HG03571 (cell line): ENCODE results near the gene LBR.

Experiments
- ATAC-seq: cut with Tn5 transposase; IDR thresholded peaks from one replicate; pipeline ENCODE4 v1.9.1; 2021; ENCODE audit not compliant: unreplicated experiment

LBR gene

GRCh38 chr1:225424562-225425200 lies 3.2 kb downstream of the LBR start:
- no peak for ATAC-seq

- no peak for ATAC-seq
Measured at GRCh38 chr1:225423518-225423855, 4.4 kb downstream of the LBR start.

- ATAC-seq, result no peak
Measured at GRCh38 chr1:225422795-225423517, 4.9 kb downstream of the LBR start.

GRCh38 chr1:225422031-225422605 lies 5.7 kb downstream of the LBR start:
- ATAC-seq, result no peak

GRCh38 chr1:225418598-225418997 lies 9.2 kb downstream of the LBR start:
- no peak for ATAC-seq

GRCh38 chr1:225418059-225418458 lies 9.8 kb downstream of the LBR start:
- no peak for ATAC-seq

- ATAC-seq, result no peak
Measured at GRCh38 chr1:225415967-225416745, 11.7 kb downstream of the LBR start.

- ATAC-seq, result no peak
Measured at GRCh38 chr1:225415307-225415706, 12.5 kb downstream of the LBR start.

GRCh38 chr1:225413708-225414375 lies 14.0 kb downstream of the LBR start:
- no peak for ATAC-seq

- no peak for ATAC-seq
Measured at GRCh38 chr1:225412803-225413351, 15.0 kb downstream of the LBR start.

- ATAC-seq, result no peak
Measured at GRCh38 chr1:225412321-225412720, 15.5 kb downstream of the LBR start.

GRCh38 chr1:225410036-225410435 lies 17.8 kb downstream of the LBR start:
- ATAC-seq, result no peak

- ATAC-seq, result no peak
Measured at GRCh38 chr1:225409051-225409450, 18.8 kb downstream of the LBR start.

- ATAC-seq, result no peak
Measured at GRCh38 chr1:225408249-225408648, 19.6 kb downstream of the LBR start.

GRCh38 chr1:225407755-225408154 lies 20.1 kb downstream of the LBR start:
- no peak for ATAC-seq

- ATAC-seq, result no peak
Measured at GRCh38 chr1:225406976-225407725, 20.7 kb downstream of the LBR start.

- ATAC-seq, result no peak
Measured at GRCh38 chr1:225400968-225401367, 26.9 kb downstream of the LBR start.

GRCh38 chr1:225396357-225396756 lies 31.5 kb downstream of the LBR start:
- ATAC-seq, result no peak

- no peak for ATAC-seq
Measured at GRCh38 chr1:225389843-225390242, 38.0 kb downstream of the LBR start.

GRCh38 chr1:225388372-225388771 lies 39.5 kb downstream of the LBR start:
- no peak for ATAC-seq
